ENCODE measurements around the gene MSH3.

Gene MSH3

GRCh38 chr5:80912479-80912878 is 258.0 kb downstream of the MSH3 start:
- no peak for TF ChIP-seq CTCF (IDR thresholded peaks at IDR 0.05)
- DNase-seq, result no peak
- no peaks in the 10 kb centered on the region for H3K4me1 Mint-ChIP-seq
- peaks cover 18% of the 10 kb centered on the region for H3K27me3 Mint-ChIP-seq (ENCODE audit: low read depth, poor library complexity)
- no peaks in the 10 kb centered on the region for H3K36me3 Mint-ChIP-seq (ENCODE audit: low read depth)
- no peak overlapping the region for H3K4me3 Mint-ChIP-seq
- H3K27ac Mint-ChIP-seq, result no peak overlapping the region
- H3K9me3 Mint-ChIP-seq, result peaks cover 5% of the 10 kb centered on the region

GRCh38 chr5:80915716-80916115 is 261.3 kb downstream of the MSH3 start:
- Mint-ChIP-seq H3K27ac (no peak overlapping the region), H3K4me3 (no peak overlapping the region), H3K9me3 (peaks cover 5% of the 10 kb centered on the region), H3K36me3 (ENCODE audit: low read depth) (no peaks in the 10 kb centered on the region), H3K27me3 (ENCODE audit: low read depth, poor library complexity) (peaks cover 14% of the 10 kb centered on the region), H3K4me1 (no peaks in the 10 kb centered on the region)
- no peak for DNase-seq
- TF ChIP-seq CTCF (IDR thresholded peaks at IDR 0.05), result no peak

- no peak for DNase-seq
- Mint-ChIP-seq H3K36me3 (ENCODE audit: low read depth) (no peaks in the 10 kb centered on the region), H3K27ac (no peak overlapping the region), H3K4me1 (no peaks in the 10 kb centered on the region), H3K27me3 (ENCODE audit: low read depth, poor library complexity) (peaks cover 14% of the 10 kb centered on the region), H3K9me3 (peaks cover 5% of the 10 kb centered on the region), H3K4me3 (no peak overlapping the region)
- TF ChIP-seq CTCF (IDR thresholded peaks at IDR 0.05), result no peak
Measured at GRCh38 chr5:80916676-80917075, 262.2 kb downstream of the MSH3 start.

- H3K9me3 Mint-ChIP-seq, result no peaks in the 10 kb centered on the region
- no peak overlapping the region for H3K27ac Mint-ChIP-seq
- DNase-seq, result no peak
- H3K27me3 Mint-ChIP-seq (ENCODE audit: low read depth, poor library complexity), result peaks cover 14% of the 10 kb centered on the region
- no peaks in the 10 kb centered on the region for H3K36me3 Mint-ChIP-seq (ENCODE audit: low read depth)
- no peak overlapping the region for H3K4me3 Mint-ChIP-seq
- H3K4me1 Mint-ChIP-seq, result no peaks in the 10 kb centered on the region
- TF ChIP-seq CTCF (IDR thresholded peaks at IDR 0.05), result no peak
Measured at GRCh38 chr5:80917631-80918030, 263.2 kb downstream of the MSH3 start.

- Mint-ChIP-seq H3K27me3 (ENCODE audit: low read depth, poor library complexity) (peaks cover 8% of the 10 kb centered on the region), H3K27ac (no peak overlapping the region), H3K36me3 (ENCODE audit: low read depth) (no peaks in the 10 kb centered on the region), H3K4me3 (no peak overlapping the region), H3K9me3 (no peaks in the 10 kb centered on the region), H3K4me1 (no peaks in the 10 kb centered on the region)
- DNase-seq, result no peak
- no peak for TF ChIP-seq CTCF (IDR thresholded peaks at IDR 0.05)
Measured at GRCh38 chr5:80919678-80920196, 265.3 kb downstream of the MSH3 start.

- H3K4me3 Mint-ChIP-seq, result no peak overlapping the region
- TF ChIP-seq CTCF (IDR thresholded peaks at IDR 0.05), result no peak
- H3K27me3 Mint-ChIP-seq (ENCODE audit: low read depth, poor library complexity), result peaks cover 8% of the 10 kb centered on the region
- no peak for DNase-seq
- H3K9me3 Mint-ChIP-seq, result no peaks in the 10 kb centered on the region
- no peaks in the 10 kb centered on the region for H3K36me3 Mint-ChIP-seq (ENCODE audit: low read depth)
- no peak overlapping the region for H3K27ac Mint-ChIP-seq
- H3K4me1 Mint-ChIP-seq, result no peaks in the 10 kb centered on the region
Measured at GRCh38 chr5:80920333-80920732, 265.9 kb downstream of the MSH3 start.
